ENCODE results near the gene CRHR1.

The CRHR1 gene

GRCh38 chr17:45873728-45874127 lies 89.6 kb downstream of the CRHR1 start:
- H3K9me3 Mint-ChIP-seq = no peaks in the 10 kb centered on the region
- H3K27ac Mint-ChIP-seq = peak overlapping the region in 2 of 3 experiments; percentile 38 to 89
- H3K36me3 Mint-ChIP-seq (ENCODE audit: low read depth) = no peaks in the 10 kb centered on the region
- no peak for TF ChIP-seq CTCF (IDR thresholded peaks at IDR 0.05; ENCODE audit: unreplicated experiment in 3 of 3)
- peaks cover 14% of the 10 kb centered on the region for H3K4me1 Mint-ChIP-seq
- peak overlapping the region in 1 of 3 experiments; percentile 25 for H3K4me3 Mint-ChIP-seq
- peaks cover 16% of the 10 kb centered on the region for H3K27me3 Mint-ChIP-seq (ENCODE audit: low read depth)

- no peak for TF ChIP-seq CTCF (IDR thresholded peaks at IDR 0.05; ENCODE audit: unreplicated experiment in 3 of 3)
- Mint-ChIP-seq H3K27me3 (ENCODE audit: low read depth) (peaks cover 16% of the 10 kb centered on the region), H3K36me3 (ENCODE audit: low read depth) (no peaks in the 10 kb centered on the region), H3K9me3 (no peaks in the 10 kb centered on the region), H3K4me1 (peaks cover 14% of the 10 kb centered on the region), H3K4me3 (no peak overlapping the region), H3K27ac (peak overlapping the region in 1 of 3 experiments; percentile 89)
Measured at GRCh38 chr17:45874151-45874550, 90.0 kb downstream of the CRHR1 start.

- Mint-ChIP-seq H3K4me1 (peaks cover 6% of the 10 kb centered on the region), H3K27me3 (ENCODE audit: low read depth) (peaks cover 17% of the 10 kb centered on the region), H3K27ac (no peak overlapping the region), H3K4me3 (no peak overlapping the region), H3K9me3 (no peaks in the 10 kb centered on the region), H3K36me3 (ENCODE audit: low read depth) (no peaks in the 10 kb centered on the region)
- TF ChIP-seq CTCF (IDR thresholded peaks at IDR 0.05; ENCODE audit: unreplicated experiment in 3 of 3) = no peak
Measured at GRCh38 chr17:45876539-45876938, 92.4 kb downstream of the CRHR1 start.

- Mint-ChIP-seq H3K36me3 (ENCODE audit: low read depth) (no peaks in the 10 kb centered on the region), H3K9me3 (no peaks in the 10 kb centered on the region), H3K4me1 (peaks cover 6% of the 10 kb centered on the region), H3K27ac (no peak overlapping the region), H3K4me3 (no peak overlapping the region), H3K27me3 (ENCODE audit: low read depth) (peaks cover 25% of the 10 kb centered on the region)
- no peak for TF ChIP-seq CTCF (IDR thresholded peaks at IDR 0.05; ENCODE audit: unreplicated experiment in 3 of 3)
Measured at GRCh38 chr17:45877467-45877866, 93.3 kb downstream of the CRHR1 start.

- Mint-ChIP-seq H3K4me1 (no peaks in the 10 kb centered on the region), H3K4me3 (no peak overlapping the region), H3K36me3 (ENCODE audit: low read depth) (no peaks in the 10 kb centered on the region), H3K27me3 (ENCODE audit: low read depth) (peaks cover 26% of the 10 kb centered on the region), H3K27ac (no peak overlapping the region), H3K9me3 (no peaks in the 10 kb centered on the region)
- TF ChIP-seq CTCF (IDR thresholded peaks at IDR 0.05; ENCODE audit: unreplicated experiment in 3 of 3) = no peak
Measured at GRCh38 chr17:45883063-45883462, 98.9 kb downstream of the CRHR1 start.

Data from nephron (organoid).